Uterus (tissue), 2 donors: Measurements from ENCODE around the gene COL6A1.

Experiments used
- CTCF ChIP-seq, 4 experiments: fragments of 200-600 bp in 2 of 4; fragments of 450-650 bp in 2 of 4; sonication (generic) in 2 of 4; IDR thresholded peaks; one replicate each; pipeline ENCODE4 v1.5.1; 2016 to 2019; ENCODE audit warnings: antibody characterized with exemption in 4 of 4, mild to moderate bottlenecking in 2 of 4, moderate library complexity in 1 of 4
- POLR2A ChIP-seq, 2 donors: fragments of 450-650 bp; IDR thresholded peaks; one replicate each; pipeline ENCODE4 v1.6.1; 2016; ENCODE audit warnings: antibody characterized with exemption in 2 of 2, mild to moderate bottlenecking in 1 of 2, moderate library complexity in 1 of 2

DNA sequence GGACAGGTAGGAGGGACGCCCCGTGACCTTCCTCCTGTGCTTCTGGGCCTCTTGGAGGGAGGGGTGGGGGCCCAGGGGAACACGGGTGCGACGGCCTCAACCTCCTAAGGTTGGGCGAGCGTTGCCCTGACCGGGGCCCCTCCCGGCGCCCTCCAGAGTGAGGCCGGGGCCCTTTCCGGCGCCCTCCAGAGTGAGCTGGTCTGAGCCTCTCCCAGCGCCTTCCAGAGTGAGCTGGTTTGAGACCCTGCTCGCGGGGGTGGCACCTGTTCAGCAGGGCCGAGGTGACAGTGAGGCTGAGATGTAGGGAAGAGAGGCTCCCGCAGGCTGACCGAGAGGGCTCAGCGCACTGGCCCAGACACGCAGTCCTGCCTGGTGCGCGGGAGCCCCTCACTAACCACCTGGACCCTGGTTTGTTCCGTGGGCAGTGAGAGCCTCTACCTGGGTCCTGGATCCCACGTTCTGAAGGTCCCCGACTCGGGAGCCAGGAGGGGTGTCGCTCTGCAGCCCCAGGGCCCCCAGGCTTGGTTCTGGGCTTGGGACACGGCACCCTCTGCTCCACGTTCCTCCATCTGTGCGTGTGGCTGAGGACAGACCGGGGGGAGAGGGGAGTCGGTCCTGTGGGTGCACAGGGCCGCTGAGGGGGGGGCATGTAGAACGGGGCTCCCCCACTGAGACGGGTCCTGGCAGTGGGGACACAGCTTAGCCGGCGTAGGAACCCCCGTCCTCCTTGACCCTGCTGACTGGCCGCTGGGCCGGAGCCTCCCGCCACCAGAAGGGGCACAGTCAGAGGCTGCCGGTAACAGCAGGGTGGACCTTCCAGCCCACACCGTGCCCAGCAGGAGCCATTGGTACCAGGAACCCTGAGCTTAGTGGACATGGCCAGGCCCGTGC, 1.4 kb downstream of the COL6A1 start:
- TF ChIP-seq POLR2A (IDR thresholded peaks at IDR 0.05): no peak
- no peak for TF ChIP-seq CTCF (IDR thresholded peaks at IDR 0.05)
